NCI-H146 treated with DMSO at 0.1 percent for 48 hours (cell line): ENCODE results near the gene LRMDA.
"Not testable (repeated sequence)": the region's sequence is repeated elsewhere in the genome, so short reads cannot be mapped to it uniquely, and the experiment has no call there.

Experiments used
- DNase-seq: peaks from one replicate; lab custom pipeline; 2025; ENCODE audit not compliant: unreplicated experiment; lab: John Stamatoyannopoulos, UW

The LRMDA gene

DNA sequence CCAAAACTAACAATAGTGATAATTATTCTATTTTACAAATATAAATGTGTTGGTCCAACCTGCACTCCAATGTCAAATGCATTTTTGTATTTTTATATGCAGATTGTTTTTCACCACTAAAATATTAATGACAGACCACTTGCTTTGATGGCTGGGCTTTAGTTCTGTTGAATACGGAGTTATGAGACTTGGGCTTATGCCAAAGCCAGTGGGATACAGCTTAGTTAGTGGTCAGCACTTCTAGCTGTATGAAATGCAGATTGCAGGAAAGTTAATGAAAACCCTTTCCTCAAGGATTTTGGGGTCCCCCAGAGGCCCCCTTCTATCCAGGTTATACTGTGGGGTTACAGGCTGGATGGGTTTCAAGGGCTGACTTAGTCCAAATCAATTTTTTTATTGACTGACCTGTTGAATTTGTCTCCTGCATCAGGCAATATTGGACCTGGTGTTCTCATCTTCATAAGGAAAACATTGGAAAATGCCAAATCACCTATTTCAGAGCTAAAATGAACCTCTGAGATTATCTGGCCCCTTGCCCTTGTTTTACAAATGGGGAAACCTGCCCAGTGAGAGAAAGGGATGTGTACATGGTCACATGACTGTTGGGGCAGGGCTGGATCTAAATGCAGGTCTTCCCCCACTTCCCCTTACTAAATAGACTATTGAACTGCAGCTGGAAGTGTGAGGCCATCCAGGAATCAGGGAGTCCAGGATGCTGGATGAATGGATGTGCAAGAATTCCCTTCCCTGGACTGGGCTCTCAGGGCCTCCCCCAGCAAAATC is 1120.9 kb downstream of the LRMDA start:
- no peak for DNase-seq

DNA sequence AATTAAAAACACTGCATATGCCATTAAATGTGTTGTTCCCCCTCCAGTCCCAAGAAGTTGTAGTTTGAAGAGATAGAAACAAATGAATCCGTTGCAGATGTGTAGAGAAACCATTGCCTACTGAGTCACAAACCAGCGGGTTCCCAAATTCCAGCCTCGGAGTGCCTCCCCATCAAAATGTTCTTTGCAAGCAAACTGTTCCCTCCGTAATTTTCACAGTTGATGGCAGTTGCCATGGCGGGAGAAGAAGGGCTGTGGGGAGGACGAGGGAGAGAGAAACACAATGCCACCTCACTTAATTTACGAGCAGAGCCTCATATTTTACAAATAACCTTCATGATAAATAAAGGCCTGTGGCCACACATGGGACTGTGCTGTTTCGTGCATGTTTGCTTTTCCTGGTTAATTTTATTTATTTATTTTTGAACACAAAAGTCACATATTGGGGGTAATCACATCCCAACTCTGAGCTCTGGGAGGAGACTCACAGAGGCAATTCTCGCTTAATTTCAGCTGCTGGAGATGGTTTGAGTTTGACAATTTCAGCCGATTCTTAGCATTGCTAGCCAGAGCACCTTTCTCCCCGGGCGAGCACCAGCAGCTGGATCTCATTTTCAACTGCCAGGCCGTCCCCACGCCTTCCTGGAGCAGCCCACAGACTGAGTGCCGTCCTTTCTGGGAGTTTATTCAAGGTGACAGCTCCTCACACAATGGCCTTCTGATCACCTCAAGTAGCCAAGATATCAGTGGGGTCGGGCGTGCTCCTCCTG is 1122.0 kb downstream of the LRMDA start:
- no peak for DNase-seq

DNA sequence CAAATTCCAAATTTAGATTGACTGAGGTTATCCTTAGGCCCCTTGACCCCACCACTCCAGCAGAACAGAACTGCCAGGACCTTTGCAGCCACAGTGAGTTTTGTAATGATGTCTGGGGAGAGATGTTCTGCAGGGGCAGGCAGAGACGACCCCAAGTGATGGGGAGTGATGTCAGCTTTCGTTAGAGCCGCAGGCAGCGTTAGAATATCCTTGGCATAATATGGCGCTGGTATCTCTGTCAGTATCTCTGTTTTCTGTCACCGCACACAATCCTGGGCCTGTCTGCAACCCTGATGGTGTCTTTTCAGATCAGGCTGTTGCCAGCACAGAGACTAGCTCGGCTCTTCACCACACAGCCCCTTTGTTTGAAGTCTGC is 1122.6 kb downstream of the LRMDA start:
- no peak for DNase-seq

GRCh38 chr10:76554478-76554877 is 1123.1 kb downstream of the LRMDA start:
- DNase-seq, result no peak

- DNase-seq, result no peak
Measured at GRCh38 chr10:76555067-76555670, 1123.7 kb downstream of the LRMDA start.

DNA sequence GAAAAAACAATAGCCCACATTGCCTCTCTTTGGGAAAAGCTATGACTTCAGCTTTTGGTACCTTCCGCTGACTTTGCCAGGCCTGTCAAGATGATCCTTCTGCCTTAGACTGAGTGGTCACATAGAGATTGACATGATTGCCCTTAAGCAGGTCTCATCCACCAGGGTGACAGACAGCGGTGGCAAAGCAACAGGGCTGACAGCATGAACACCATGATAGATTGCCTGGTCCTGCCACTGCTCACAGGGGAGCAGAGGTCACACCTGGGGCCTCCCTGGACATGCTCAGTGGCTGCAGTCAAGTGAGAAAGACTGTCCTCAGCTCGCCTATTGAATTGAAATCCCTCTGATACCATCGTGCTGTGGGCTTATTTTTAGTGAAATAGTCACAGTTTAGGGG is 1125.9 kb downstream of the LRMDA start:
- no peak for DNase-seq

GRCh38 chr10:76558586-76558985 is 1127.2 kb downstream of the LRMDA start:
- DNase-seq, result no peak

DNA sequence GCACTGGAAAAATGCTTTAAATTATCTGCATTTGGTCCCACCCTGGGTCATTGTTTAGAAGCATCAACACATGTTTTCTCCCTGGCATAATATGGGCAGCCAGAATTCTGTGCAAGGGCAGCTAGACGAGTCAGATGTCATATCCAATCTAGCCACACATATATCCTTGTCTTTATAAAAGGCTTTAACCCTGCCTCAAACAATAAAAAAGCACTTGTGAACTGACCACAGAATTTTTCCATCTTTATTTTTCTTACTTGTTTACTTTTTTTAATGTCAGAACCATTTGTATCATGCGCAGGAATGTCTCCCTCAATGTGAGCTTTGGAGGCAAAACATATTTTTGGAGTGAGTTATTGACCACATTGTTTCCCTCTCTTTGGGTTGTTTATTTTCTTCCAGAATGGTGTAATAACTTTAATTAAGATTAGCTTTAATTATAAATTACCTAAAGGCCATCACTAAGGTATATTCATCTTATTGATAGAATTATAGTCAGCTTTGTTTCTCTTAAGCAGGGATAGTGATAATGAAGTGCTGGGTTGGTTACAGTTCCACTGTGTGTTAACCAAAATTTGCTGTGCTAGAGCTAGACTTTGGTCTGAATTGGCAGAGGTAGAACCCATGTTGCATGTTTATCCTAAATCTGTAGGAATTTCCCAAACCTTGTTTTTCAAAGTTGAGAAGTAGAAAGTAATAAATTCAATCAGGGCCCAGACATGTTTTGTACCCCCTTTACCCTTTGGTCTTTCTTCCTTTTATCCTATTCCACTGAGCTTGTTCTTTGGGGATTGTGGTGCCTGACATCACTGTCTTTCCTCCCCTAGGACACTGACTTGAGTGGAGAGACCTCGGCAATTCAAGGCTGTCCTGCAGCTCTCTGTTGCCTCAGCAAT is 1127.8 kb downstream of the LRMDA start:
- no peak for DNase-seq

GRCh38 chr10:76559892-76560220 is 1128.4 kb downstream of the LRMDA start:
- no peak for DNase-seq

GRCh38 chr10:76560338-76560737 is 1128.9 kb downstream of the LRMDA start:
- no peak for DNase-seq

- no peak for DNase-seq
Measured at GRCh38 chr10:76563286-76563685, 1131.9 kb downstream of the LRMDA start.

GRCh38 chr10:76572021-76572420 is 1140.6 kb downstream of the LRMDA start:
- DNase-seq, result no peak

DNA sequence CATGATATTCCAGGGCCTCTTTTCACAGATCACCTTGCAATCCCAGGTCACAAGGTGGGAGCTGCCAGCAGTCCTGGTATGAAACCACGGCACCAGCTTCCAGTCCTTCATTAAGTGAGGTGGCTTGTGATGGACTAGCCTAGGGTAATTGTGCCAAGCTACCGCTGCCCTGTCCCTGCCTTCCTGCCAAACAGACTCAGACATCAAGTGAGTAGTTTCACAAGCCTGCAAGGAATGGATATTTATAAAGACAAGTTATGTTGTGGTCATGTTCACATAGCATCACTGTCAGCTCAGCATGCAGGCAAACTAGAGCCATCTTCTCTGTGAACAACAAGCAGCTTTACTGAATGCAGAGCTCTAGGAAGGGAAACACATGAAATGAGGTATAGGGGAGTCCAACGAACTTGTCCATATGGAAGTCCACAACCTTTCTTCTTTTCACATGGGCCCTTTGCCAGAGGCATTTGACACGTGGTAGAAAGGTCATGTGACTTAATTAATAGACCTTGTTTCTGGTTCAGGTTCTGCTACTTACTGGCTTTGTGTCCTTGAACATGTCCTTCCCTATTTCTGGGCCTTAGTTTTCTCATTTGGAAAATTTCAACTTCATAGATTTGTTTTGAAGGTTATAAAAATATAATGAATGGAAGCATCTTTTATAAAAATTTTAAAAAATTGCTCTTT is 1145.0 kb downstream of the LRMDA start:
- no peak for DNase-seq

- DNase-seq, result no peak
Measured at GRCh38 chr10:76577455-76577854, 1146.0 kb downstream of the LRMDA start.

- DNase-seq, result no peak
Measured at GRCh38 chr10:76581506-76582256, 1150.3 kb downstream of the LRMDA start.

- no peak for DNase-seq
Measured at GRCh38 chr10:76582531-76582930, 1151.1 kb downstream of the LRMDA start.

DNA sequence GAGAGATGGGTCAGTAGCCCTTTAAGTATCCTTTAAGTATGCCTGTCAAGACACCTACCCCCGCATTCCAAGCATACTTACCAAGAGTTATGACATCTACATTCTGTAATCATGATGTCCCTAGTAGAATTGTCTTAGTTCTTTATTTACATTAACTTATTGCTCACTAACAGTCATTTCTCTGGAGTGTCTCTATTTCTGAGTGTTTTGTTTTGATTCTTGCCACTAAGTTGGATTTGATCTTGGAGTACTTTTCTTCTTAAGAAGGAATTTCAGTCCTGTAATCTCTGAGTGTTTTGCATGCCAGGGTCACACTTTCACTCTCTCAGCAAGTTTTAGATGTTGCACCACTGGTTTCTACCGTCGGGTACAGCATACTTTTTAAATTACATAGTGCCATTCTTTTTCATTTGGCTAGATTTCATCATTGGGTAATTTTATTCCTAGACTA is 1152.3 kb downstream of the LRMDA start:
- DNase-seq, result no peak

- not testable (repeated sequence) for DNase-seq
Measured at GRCh38 chr10:76584466-76584865, 1153.0 kb downstream of the LRMDA start.
